NCI-H1436 (cell line): ENCODE measurements around the gene SPEM2.
"Not testable (repeated sequence)": the region's sequence is repeated elsewhere in the genome, so short reads cannot be mapped to it uniquely, and the experiment has no call there.

ENCODE experiments used
- DNase-seq: peaks from one replicate; lab custom pipeline; 2025; lab: John Stamatoyannopoulos, UW

The SPEM2 gene

DNA sequence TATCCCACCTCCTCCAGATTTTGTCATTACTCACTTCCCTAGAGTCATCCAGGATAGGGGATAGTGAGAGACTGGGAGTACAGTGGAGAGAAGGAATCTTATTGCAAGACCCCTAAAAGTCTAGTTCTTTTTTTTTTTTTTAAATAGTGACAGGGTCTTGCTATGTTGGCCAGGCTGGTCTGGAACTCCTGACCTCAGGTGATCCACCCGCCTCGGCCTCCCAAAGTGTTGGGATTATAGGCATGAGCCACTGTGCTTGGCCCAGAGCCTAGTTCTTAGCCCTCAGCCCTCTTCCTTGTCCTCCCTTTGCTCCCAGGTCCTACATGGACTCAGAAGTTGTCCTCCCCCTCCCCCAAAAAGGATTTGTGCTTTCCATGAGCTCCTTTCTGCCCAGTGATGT lies 16.7 kb downstream of the SPEM2 start:
- DNase-seq, result no peak

DNA sequence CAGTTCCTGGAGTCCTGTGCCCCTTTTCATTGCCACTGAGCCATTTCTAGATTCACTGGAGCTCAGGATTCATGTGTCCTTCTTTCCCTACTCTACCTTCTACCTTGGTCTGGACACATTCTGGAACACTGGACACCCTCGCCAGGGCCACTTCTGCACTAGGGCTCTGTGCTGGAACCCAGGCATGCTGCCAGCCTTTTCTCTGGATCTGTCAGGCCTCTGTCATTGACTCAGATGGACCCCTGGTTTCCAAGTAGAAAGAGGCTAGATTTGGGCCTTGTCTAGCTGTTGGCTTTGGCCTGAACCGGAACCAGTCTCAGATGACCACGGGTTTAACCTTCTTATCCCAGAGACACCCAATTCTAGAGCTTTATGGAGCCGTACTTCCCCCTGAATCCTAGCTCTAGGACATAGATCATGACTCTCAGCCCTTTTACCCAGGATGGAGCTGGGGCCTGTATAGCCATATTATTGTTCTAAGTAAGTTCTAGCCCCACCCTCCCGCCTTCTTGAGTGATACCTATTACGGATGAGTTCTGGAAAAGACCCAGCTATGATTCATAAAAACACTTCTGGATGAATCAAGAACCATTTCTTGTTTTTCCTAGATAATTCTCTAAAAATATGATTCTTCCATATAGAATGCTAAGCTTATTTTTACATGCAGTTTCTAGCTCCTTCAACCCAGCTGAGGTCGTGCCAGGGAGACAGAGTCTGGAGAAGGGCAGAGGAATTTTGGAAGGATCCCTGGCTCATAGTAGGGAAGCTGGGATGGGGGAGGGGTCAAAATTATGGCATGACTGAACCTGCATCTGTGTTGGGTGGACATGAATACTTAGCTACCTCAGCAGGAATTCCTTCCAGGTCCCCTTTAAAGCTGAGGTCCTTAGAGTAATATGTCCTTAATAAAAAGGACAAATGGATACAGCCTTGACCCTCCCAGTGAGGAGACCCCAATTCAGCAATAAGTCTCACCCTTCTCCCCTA lies 18.4 kb downstream of the SPEM2 start:
- DNase-seq, result no peak

DNA sequence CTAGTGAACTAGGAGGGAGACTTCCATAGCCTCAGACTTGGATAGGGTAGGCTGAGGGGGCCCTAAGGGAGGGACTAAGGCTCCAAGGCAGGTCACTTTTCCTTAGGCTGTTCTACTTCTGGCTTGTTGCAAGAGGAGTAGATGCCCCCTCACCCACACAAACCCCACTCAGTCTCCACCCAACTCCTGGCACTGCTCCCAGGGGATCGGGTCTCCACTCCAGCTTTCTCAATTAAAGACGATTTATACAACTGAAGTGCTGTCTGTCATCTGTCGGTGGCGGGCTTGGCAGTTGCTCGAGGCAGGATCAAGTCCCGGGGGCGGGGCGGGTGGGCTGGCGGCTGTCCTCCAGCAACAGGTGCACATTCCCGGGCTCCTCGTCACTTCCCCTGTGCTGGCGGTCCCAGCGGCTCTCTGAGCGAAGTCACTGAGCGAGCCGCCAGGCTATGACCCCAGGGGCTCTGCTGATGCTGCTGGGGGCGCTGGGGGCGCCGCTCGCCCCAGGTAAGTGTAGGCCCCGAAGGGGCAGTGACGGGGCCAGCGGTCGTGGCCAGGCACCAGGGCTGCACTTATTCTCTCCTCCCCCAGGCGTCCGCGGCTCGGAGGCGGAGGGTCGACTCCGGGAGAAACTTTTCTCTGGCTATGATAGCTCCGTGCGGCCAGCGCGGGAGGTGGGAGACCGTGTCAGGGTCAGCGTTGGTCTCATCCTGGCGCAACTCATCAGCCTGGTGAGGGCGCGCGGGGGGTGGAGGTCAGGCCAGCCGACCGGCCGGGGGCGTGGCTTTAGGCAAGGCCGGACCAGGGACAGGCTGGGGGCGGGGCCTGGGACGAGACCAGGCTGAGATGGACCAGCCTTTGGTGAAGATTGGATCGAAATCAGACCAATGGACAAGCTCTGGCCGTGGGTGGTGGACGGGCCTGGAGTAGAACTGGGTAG lies 19.5 kb downstream of the SPEM2 start, which contains the start of gene CHRNB1:
CHRNB1 (plus strand) TSS at position 380 of the 937 bp plus-strand sequence; CDS start at position 447, 67 bp downstream.
- peak; percentile 86 for DNase-seq

- peak; percentile 14 for DNase-seq
Measured at GRCh38 chr17:7445619-7445968, 20.2 kb downstream of the SPEM2 start.

DNA sequence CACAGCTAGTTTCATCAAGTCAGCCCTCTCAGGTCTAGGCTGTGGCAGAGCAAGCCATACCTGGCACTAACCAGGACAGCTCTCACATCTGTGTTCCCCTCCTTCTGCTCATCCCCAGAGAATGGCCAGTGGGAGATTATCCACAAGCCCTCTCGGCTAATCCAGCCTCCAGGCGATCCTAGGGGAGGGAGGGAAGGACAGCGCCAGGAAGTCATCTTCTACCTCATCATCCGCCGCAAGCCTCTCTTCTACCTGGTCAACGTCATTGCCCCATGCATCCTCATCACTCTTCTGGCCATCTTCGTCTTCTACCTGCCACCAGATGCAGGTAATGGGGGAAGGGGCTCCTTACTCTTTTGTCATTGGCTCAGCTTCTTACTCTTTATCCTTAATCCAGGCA lies 23.0 kb downstream of the SPEM2 start:
- no peak for DNase-seq

- no peak for DNase-seq
Measured at GRCh38 chr17:7459961-7460545, 34.6 kb downstream of the SPEM2 start.

- no peak for DNase-seq
Measured at GRCh38 chr17:7460850-7461660, 35.6 kb downstream of the SPEM2 start.

- DNase-seq, result no peak
Measured at GRCh38 chr17:7462474-7463371, 37.3 kb downstream of the SPEM2 start.

DNA sequence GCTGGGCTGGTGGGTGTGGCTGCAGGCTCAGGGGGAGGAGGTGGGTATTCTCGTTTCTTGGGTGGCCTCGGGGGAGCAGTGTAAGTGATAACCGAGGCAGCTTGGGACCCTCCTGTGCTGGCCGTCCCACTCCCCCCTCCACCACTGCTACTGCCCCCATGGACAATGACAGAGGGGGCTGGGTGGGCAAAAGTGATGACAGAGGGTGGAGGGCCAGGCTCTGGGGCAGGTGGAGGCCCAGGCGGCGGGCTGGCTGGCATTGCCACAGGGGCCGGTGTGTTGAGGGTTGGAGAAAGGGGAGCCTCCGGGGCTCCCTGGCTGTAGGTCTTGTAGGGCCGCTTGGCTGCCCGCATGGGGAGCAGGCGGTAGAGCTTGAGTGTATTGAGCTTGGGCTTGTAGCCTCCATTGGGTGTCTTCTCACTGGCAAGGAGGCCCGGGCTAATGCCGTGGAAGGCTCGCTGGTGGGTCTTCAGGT lies 38.0 kb downstream of the SPEM2 start:
- no peak for DNase-seq

- DNase-seq, result no peak
Measured at GRCh38 chr17:7464081-7464480, 38.7 kb downstream of the SPEM2 start.

DNA sequence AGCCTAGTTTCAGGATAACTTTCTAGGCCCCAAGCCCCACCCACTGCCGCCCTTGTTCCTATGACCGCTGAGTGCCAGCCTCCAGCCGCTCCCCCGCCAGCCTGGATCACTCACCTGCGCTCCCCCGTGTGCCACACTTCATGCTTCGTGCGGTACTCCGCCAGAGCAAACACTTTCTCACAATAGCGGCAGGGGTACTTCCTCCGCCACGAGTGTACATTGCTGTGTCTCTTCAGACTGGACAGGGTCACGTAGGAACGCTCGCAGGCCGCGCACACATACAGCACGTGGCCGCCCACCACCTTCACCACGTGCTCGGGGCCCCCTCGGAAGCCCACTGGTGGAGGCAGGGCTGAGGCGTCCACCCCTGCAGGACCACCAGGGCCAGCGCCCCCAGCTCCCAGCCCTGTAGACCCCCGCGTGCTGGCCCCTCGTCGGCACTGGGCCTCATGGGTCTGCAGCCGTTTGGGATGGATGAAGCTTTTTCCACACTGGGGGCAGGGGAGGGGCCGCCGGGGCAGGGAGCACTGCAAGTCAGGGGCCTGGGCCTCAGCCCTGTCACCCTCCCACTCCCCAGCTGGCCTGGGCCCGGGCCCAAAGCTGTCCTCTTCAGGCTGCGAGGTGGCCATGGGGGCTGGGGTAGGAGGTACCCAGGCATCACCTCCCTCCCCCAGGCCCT lies 40.3 kb downstream of the SPEM2 start:
- DNase-seq, result no peak

DNA sequence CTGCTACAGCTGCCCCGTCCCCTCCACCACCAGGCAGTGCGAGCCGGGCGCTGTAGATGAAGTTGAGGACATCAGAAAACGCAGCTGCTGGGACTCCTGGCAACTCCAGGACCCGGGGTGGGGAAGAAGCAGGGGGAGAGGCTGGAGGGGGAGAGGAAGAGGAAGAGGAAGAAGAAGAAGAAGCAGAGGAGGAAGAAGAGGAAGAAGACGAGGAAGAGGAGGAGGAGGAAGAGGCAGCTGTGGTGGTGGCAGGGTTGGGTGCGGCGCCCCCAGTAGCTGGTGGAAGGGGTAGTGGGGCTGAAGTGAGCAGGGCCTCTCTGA lies 40.9 kb downstream of the SPEM2 start:
- DNase-seq, result no peak

DNA sequence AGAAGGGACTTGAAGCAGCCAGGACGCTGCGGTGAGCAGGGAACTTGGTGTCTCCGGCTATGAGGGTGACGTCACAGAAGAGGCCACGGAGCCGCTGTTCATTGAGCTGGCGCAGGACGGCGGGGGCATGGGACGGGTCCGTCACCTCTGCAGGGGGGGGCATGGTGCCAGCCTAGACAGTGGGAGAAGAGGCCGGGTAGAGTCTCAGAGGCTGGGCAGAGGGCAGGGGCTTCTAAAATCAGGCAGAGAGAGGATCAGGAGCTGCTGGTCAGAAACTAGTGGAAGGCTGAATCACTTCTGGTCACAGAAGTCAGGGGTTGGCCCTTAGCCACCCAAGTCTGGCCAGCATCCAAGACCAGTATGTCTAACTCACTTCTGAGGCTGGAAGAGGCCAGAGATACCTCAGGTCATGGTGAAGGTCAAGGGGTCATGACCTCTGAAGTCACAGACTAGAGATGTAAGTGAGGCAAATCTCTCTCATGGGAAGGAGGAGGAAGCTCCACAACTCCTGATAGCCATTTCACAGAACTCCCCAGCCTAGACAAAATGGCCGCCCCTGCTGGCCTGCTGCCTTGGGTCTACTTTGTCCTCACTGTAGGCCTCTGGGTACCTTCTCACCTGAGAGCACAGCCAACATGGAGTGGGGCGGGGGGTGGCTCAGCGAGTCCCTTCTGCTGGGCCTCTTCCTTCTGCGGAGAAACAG lies 41.4 kb downstream of the SPEM2 start:
- DNase-seq, result no peak

DNA sequence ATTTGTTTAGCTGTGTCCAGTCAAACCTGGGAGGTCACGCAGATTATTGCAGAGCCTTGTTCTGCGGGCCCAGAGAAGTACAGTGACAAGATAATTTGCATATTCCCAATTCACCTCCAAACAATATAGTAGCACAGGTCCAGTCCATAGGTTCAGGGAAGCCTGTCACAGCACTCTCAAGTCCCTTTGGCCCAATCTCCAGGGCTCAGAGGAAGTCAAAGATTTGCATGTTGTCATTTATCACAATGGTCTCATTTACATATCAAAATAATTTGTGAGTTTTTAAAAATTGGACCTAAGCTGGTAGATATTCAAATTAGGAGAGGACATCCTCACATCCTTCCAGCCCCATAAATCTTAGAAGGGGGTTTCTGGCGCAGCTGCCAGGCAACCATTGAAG lies 42.1 kb downstream of the SPEM2 start:
- no peak for DNase-seq

GRCh38 chr17:7468290-7468689 lies 42.9 kb downstream of the SPEM2 start:
- no peak for DNase-seq

DNA sequence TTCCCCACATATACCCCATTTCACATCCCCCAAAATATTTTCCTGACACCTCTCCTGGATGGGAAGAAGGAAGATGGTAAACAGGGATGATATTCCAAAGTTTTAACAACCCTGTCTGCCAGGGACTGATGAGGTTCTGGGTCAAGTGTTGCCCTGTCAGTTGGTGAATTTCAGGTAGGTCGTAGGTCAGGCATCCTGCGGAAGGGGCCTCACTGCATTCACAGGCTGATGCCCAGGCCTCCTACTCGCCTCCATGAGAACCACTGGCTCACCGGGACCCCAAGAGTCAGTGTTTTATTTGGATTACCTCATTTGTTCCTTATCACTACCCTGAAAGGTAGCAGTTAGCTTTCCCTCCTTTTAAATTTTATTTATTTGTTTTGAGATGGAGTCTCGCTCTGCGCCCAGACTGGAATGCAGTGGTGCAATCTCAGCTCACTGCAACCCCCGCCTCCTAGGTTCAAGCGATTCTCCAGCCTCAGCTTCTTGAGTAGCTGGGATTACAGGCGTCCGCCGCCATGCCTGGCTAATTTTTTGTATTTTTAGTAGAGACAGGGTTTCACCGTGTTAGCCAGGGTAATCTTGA lies 43.5 kb downstream of the SPEM2 start:
- DNase-seq, result no peak

- not testable (repeated sequence) for DNase-seq
Measured at GRCh38 chr17:7469843-7470242, 44.4 kb downstream of the SPEM2 start.

DNA sequence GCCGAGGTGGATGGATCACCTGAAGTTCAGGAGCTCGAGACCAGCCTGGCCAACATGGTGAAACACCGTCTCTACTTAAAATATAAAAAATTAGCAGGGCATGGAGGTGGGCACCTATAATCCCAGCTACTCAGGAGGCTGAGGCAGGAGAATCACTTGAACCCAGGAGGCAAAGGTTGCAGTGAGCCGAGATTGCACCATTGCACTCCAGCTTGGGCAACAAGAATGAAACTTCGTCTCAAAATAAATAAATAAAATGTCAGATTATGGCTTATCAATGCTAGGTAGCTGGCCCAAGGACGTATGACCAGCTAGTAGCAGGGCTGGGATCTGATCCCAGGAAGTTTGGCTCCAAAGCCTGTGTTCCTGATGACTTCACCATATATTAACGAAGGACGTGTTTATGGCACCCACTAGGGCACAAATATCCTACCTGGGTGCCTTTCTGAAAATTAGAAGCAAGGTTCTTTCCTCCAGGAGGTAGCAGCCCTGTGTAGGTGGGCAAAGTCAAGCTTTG lies 45.1 kb downstream of the SPEM2 start:
- DNase-seq, result not testable (repeated sequence)

GRCh38 chr17:7471729-7472128 lies 46.3 kb downstream of the SPEM2 start:
- no peak for DNase-seq
